A549 treated with RU486 at 1 μM for 4 hours (cell line): Measurements from ENCODE around the gene CALML4. TPM values are rescaled to one million over a fixed set of nuclear protein-coding genes. Genes with fewer than 3 reads are reported as not detected.

Experiments used
- total RNA-seq: library from RNA; stranded (reverse); fragments of 200-300 nt; extraction: Qiagen RNA extraction; gene quantifications from 5 replicates; pipeline ENCODE4 v1.2.3, GENCODE V29; 2022; ENCODE audit warnings: low read depth

Gene CALML4
- total RNA-seq: 7.2 to 11.3 TPM (median 9.5 TPM) in 5 replicates

GRCh38 chr15:68204776-68205557, at the start of gene CALML4:
Gene CALML4, minus strand, starts transcription at chr15:68205332. Its CDS starts 85 bp downstream, at chr15:68205247.

GRCh38 chr15:68229386-68230156, 24.4 kb upstream of the CALML4 start, which contains the start of gene CLN6:
Gene CLN6, minus strand, starts transcription at chr15:68229728. Its CDS starts 144 bp downstream, at chr15:68229584.

Other genes with a start within 250 kb of the CALML4 start
- 14.2 to 21.6 TPM (median 17.0 TPM) in 5 replicates for gene PIAS1, start 151.0 kb downstream of the CALML4 start, total RNA-seq
- 60.4 to 85.0 TPM (median 79.6 TPM) in 5 replicates for gene CLN6, start 24.4 kb upstream of the CALML4 start, total RNA-seq
- 17.8 to 26.1 TPM (median 23.3 TPM) in 5 replicates for gene FEM1B, start 72.4 kb upstream of the CALML4 start, total RNA-seq
- gene ITGA11, start 226.8 kb upstream of the CALML4 start, total RNA-seq: 2.2 to 8.2 TPM (median 5.4 TPM) in 5 replicates